Choroid plexus epithelial cell (primary cell): Measurements from ENCODE around the gene DIDO1.
A peak's percentile ranks its signal among the peaks of the same experiment; 100 is the strongest.

Experiments
- DNase-seq: peaks from one replicate; pipeline ENCODE4 v3.0.0-alpha.2; 2010; ENCODE audit warnings: low read depth
- H3K4me3 ChIP-seq: 2 replicates; pipeline ENCODE4 v1.5.1; 2011; ENCODE audit warnings: low read depth, mild to moderate bottlenecking, control low read depth, low read length, moderate library complexity
- TF ChIP-seq, protein P1 (sequence below): conservative IDR thresholded peaks from 2 replicates; pipeline ENCODE4 v1.5.1; 2011; ENCODE audit warnings: low read depth, mild to moderate bottlenecking, control low read depth, inconsistent platforms, low read length, moderate library complexity

Gene DIDO1

DNA sequence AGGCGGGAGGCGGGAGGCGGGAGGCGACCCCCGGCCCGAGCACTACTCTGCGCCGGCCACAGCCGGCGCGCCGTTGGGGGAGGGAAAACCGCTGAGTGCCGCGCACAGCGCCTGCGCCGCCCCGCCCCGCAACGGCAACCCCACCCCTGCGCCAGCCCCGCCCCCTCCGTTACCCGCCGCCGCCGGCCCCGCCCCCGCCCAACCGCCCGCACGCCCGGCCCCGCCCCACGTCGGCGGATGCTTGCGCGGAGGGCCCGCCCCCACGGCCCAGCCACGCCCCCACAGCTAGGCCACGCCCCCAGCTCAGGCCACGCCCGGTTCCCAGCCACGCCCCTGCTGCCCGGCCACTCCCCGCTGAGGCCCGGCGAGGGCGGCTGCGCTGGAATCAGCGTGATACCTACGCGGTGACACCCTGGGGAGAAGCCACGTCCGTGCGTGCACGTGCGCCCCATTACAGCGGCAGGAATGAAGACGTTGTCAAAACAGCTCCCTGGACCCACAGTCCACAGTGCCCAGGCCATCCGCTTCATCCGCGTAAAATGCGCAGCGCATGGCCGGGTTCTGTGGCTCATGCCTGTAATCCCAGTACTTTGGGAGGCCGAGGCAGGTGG, 64.5 kb downstream of the DIDO1 start, which contains the start of gene TCFL5:
TSS of gene TCFL5 (minus strand) at position 97 of the 611 bp plus-strand sequence. CDS start 152 bp downstream, outside the sequence.
- DNase-seq, result peak; percentile 93
- peak within 1 kb of the TSS; percentile 64 for H3K4me3 ChIP-seq
- TF ChIP-seq, protein P1, sequence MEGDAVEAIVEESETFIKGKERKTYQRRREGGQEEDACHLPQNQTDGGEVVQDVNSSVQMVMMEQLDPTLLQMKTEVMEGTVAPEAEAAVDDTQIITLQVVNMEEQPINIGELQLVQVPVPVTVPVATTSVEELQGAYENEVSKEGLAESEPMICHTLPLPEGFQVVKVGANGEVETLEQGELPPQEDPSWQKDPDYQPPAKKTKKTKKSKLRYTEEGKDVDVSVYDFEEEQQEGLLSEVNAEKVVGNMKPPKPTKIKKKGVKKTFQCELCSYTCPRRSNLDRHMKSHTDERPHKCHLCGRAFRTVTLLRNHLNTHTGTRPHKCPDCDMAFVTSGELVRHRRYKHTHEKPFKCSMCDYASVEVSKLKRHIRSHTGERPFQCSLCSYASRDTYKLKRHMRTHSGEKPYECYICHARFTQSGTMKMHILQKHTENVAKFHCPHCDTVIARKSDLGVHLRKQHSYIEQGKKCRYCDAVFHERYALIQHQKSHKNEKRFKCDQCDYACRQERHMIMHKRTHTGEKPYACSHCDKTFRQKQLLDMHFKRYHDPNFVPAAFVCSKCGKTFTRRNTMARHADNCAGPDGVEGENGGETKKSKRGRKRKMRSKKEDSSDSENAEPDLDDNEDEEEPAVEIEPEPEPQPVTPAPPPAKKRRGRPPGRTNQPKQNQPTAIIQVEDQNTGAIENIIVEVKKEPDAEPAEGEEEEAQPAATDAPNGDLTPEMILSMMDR, result no peak

DNA sequence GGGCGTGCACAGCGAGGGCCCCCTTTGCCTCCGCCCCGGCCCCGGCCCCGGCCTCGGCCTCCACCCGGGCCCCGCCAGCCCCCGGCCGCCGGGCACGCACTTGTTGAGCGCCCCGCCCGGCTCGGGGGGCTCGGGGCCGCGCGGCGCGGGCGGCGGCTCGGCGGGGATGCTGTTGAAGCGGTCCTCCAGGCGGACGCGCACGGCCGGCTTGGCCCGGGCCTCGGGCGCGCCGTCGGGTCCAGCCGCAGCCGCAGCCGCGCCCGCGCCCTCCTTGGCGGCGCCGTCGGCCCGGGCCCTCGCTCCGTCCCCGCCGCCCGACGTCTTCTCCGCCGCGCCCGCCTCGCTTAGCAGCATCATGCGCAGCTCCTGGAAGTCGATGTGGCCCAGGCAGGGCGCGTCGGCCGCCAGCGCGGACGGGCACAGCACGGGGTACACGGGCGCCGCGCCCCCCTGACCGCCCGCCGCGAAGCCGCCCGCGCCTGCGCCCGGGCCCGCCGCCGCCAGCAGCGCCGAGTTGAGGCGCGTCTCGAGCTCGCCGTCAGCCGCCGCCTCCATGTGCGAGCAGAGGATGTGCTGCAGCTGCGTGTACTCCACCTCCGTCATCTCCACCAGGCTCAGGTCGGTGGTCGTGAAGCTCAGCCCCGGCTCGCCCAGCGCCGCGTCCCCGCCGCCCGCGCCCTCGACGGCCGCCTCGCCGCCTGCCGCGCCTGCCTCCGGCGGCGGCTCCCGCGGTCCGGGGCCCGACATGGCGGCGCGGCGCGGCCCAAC, 65.2 kb downstream of the DIDO1 start:
- peak; percentile 32 for DNase-seq
- TF ChIP-seq, protein P1, result no peak
- H3K4me3 ChIP-seq, result peak overlapping the region; percentile 64

DNA sequence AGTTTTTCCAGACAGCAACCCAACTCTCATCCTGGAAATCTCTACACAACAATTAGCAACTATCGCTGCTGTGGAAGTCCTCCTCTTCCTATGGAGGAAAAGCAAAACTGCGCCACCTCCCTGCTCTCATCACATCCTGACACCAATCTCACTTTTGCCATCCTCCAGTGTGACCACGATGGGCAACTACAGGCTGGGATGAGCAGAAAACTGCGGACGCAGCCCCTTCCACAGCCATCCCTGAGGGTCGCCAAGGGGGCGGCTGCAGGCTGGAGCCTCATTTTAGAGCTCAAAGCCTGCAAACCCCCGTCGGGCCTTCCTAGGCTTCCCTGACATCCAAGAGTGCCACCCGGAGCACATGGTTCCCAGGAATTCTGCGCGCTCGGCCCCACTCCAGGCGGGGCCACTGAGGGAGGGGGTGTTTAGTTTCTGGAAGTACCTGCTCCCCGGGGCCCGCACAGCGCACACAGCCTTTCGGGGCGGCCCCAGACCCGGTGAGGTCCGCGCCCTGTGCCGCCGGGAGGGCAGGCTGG, 65.8 kb downstream of the DIDO1 start:
- peak; percentile 48 for DNase-seq
- TF ChIP-seq, protein P1, result peak; percentile 32
- H3K4me3 ChIP-seq, result peak overlapping the region; percentile 64

DNA sequence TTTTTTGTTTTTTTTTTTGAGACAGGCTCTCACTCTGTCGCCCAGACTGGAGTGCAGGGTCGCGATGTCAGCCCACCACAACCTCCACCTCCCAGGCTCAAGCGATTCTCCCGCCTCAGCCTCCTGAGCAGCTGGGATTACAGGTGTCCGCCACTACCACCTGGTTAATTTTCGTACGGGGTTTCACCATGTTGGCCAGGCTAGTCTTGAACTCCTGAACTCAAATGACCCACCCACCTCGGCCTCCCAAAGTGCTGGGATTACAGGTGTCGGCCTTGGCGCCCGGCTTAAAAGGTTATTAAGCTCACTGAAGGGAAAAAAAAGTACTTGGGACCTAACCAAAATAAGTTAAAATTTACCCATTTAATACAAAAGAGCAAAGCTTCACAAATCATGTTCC, 66.6 kb downstream of the DIDO1 start:
- no peak for DNase-seq
- no peak overlapping the region for H3K4me3 ChIP-seq
- TF ChIP-seq, protein P1, result no peak

DNA sequence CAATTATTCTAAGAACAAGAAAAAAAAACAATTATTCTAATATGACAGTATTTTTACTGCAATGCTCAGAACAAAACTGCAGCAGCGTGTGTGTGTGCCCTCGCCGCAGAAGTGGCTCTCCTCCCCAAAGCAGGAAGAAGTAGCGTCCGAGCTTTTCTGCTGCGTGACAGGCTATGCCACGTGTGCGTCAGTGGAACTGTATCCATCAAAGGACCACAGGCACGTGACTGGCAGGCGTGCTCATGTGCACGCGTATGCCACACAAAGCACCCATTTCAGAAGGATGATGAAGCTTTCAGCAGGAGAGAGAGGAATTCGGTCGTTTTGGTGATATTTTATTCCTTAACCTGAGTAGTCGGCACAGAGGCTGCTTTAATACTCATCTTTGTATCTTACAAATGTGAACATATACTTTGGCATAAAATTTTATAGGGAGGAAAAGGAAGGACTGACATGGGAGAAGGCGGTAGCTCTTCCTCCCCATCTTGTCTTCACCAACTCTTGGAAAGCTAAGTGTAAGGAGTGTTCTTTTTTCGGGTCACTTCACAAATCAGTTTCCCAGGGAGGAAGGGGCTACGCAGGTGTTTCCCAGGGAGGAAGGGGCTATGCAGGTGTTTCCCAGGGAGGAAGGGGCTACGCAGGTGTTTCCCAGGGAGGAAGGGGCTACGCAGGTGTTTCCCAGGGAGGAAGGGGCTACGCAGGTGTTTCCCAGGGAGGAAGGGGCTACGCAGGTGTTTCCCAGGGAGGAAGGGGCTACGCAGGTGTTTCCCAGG, 68.1 kb downstream of the DIDO1 start:
- TF ChIP-seq, protein P1, result no peak
- no peak overlapping the region for H3K4me3 ChIP-seq
- DNase-seq, result no peak

DNA sequence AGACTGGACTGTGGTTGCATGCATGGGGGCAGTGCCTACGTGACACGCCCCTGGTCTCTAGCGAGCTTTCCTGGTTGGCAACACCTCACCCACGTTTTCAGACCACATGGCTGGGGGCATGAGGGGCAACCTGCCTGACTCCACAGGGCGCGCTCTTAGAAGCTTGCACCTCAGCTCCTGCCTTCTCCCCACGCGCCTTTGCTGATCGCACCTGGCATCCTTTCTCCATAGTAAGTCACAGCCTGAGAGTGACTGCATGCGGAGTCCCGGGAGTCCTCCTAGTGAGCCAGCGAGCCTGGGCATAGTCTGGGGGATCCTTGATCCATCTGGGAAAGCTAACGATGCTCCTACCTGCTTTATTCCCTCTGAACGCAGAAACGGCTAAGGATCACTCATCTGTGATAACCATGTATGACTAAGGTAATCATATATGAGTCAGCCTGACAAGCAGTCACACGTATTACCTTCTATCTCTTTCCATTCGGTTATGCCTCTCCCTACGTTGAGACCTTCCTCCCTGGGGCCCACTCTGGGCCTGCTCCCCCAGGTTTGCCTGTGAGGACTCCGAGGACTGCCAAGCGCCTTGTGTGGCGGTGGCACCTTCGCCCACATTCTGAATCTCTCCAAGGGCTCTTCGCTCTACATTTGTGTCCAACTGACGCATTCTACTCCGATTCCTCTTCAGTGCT, 69.2 kb downstream of the DIDO1 start:
- TF ChIP-seq, protein P1, result no peak
- no peak for DNase-seq

More for the DNA sequence above, 69.2 kb downstream of the DIDO1 start:
- H3K4me3 ChIP-seq, result no peak overlapping the region
